Keratinocyte (primary cell): ENCODE data around the gene TXNDC5.

Source experiments
- CTCF ChIP-seq, 3 experiments: IDR thresholded peaks in 1 of 3; conservative IDR thresholded peaks in 1 of 3; optimal IDR thresholded peaks in 1 of 3; 2 replicates in 2 of 3; 3 replicates in 1 of 3; pipeline versions ENCODE3 to v1.5.1; 2011; ENCODE audit warnings: low read length in 3 of 3, mild to moderate bottlenecking in 3 of 3, moderate library complexity in 2 of 3, control low read depth in 1 of 3, inconsistent platforms in 1 of 3; ENCODE audit not compliant: insufficient read depth in 2 of 3; ENCODE audit errors: extremely low read depth in 1 of 3
- EZH2 ChIP-seq: IDR thresholded peaks from one replicate; pipeline ENCODE4 v1.6.1; 2012; ENCODE audit warnings: inconsistent platforms, mild to moderate bottlenecking, low read length, moderate library complexity

GRCh38 chr6:7900621-7901020 is 10.0 kb downstream of the TXNDC5 start:
- TF ChIP-seq CTCF (optimal IDR thresholded peaks at IDR 0.05 in 1 of 3, IDR thresholded peaks at IDR 0.05 in 1 of 3, conservative IDR thresholded peaks at IDR 0.05 in 1 of 3; ENCODE audit: extremely low read depth in 1 of 3, insufficient read depth in 2 of 3, low read length in 3 of 3) (no peak), EZH2 (no peak)
